ENCODE measurements around the gene F8. TPM values are rescaled to one million over a fixed set of nuclear protein-coding genes. Genes with fewer than 3 reads are reported as not detected.

The F8 gene
- total and polyA plus RNA-seq, 10 of the 15 experiments (the other 5 are each of a cell fraction or from before 2014, with no cell fraction given) = 3.0 to 8.1 (median 5.1) TPM

DNA sequence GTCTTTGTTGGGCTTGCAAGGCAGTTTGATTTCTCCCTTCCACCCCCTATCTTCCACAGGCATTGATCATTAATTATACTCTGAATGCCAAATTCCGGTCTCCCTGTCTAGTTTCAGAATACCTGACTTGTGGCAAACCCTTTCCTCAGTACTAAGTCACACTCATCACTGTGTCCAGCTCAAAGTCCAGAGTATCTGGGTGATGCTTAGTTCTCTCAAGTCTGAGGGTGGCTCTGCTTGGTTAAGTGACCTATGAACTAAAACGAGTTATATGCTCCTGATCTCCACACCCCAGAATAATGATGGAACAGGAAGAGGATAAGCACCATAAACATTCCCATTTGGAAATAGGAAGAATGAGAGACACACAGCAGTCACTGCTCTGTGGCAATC, 194.5 kb downstream of the F8 start (continued):
- TF ChIP-seq HCFC1 (IDR thresholded peaks at IDR 0.05; ENCODE audit: low read length) (no peak), SUZ12 (IDR thresholded peaks at IDR 0.05; ENCODE audit: unreplicated experiment) (no peak), SMC3 (IDR thresholded peaks at IDR 0.05; ENCODE audit: borderline replicate concordance, low read length) (no peak), MEF2B (IDR thresholded peaks at IDR 0.05; ENCODE audit: partially characterized antibody, poor library complexity, severe bottlenecking) (no peak), JUNB (IDR thresholded peaks at IDR 0.05) (no peak), TAF1 (IDR thresholded peaks at IDR 0.05; ENCODE audit: borderline replicate concordance, low read depth, low read length) (no peak), SRF (IDR thresholded peaks at IDR 0.05; ENCODE audit: low read depth in 2 of 2, low read length in 2 of 2) (no peak)
- TF ChIP-seq, protein P1, sequence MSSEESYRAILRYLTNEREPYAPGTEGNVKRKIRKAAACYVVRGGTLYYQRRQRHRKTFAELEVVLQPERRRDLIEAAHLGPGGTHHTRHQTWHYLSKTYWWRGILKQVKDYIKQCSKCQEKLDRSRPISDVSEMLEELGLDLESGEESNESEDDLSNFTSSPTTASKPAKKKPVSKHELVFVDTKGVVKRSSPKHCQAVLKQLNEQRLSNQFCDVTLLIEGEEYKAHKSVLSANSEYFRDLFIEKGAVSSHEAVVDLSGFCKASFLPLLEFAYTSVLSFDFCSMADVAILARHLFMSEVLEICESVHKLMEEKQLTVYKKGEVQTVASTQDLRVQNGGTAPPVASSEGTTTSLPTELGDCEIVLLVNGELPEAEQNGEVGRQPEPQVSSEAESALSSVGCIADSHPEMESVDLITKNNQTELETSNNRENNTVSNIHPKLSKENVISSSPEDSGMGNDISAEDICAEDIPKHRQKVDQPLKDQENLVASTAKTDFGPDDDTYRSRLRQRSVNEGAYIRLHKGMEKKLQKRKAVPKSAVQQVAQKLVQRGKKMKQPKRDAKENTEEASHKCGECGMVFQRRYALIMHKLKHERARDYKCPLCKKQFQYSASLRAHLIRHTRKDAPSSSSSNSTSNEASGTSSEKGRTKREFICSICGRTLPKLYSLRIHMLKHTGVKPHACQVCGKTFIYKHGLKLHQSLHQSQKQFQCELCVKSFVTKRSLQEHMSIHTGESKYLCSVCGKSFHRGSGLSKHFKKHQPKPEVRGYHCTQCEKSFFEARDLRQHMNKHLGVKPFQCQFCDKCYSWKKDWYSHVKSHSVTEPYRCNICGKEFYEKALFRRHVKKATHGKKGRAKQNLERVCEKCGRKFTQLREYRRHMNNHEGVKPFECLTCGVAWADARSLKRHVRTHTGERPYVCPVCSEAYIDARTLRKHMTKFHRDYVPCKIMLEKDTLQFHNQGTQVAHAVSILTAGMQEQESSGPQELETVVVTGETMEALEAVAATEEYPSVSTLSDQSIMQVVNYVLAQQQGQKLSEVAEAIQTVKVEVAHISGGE (CRISPR knock-in tag; IDR thresholded peaks at IDR 0.05) = no peak
